ENCODE data around the gene PLK4.
A peak's percentile ranks its signal among the peaks of the same experiment; 100 is the strongest.

PLK4 gene

DNA sequence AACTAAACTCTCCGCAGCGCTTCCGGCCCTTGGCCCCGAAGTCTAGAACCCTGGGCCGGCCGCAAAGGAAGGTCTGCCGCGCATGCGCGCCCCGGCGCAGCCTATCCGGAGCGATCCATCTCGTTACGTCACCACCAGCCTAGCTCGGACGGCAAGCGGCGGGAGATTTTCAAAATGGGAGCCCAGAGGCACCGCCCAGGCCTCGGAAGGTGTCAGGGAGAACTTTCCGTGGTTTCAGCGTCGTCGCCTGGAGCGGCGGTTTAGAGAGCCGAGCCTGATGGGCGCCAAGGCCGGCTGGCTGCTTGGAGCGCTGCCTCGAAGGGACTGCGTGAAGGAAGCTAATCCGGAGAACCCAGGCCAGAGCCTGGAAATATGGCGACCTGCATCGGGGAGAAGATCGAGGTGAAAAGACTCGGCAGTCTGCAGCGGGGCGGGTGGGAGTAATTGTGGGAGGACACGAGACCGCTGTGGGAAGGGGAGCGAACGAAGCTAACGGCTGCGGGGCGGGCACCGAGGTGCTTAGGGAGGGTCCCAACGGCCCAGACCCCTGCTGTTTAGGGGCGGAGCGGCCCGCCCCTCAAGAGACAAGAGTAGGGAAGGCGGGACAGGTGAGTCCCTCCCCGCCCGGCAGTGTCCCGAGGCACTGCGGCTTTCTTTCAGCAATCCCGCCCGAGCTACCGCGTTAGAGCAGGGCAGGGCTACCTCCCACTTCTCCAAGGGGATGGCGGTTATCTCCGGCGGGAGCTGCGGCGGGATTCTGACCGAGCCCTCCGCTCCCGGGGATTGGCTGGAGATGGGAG lies at the start of gene PLK4:
Gene PLK4 (plus strand): TSS at position 131 of the 800 bp plus-strand sequence. CDS start 242 bp downstream, at position 373.
- peaks cover 6% of the 10 kb centered on the region for H3K4me1 Mint-ChIP-seq
- ATAC-seq (ENCODE audit: low read depth) (peak; percentile 95), DNase-seq (ENCODE audit: low spot score in 2 of 2) (peak; percentile 88 to 93)
- peaks cover 5% of the 10 kb centered on the region for H3K36me3 Mint-ChIP-seq
- no peaks in the 10 kb centered on the region for H3K27me3 Mint-ChIP-seq
- H3K27ac Mint-ChIP-seq: peak within 1 kb of the TSS; percentile 97
- no peaks in the 10 kb centered on the region for H3K9me3 Mint-ChIP-seq
- peak within 1 kb of the TSS; percentile 86 for H3K4me3 Mint-ChIP-seq

DNA sequence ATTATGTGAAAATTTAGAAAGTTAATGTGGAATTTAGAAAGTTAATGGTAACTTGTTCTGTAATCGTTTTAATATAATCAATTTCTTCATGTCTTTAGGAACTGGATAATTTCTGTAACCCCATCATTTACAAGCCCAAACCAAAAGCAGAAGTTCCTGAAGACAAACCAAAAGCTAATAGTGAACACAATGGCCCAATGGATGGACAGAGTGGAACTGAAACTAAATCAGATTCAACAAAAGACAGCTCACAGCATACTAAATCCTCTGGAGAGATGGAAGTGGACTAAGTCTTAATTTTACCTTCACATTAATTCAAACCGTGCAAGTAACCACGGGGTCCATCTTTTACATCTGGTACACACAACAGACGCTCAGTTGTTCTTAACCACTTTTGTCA lies 48.1 kb upstream of the PLK4 start:
- ATAC-seq (ENCODE audit: low read depth) (peak; percentile 98), DNase-seq (ENCODE audit: low spot score in 2 of 2) (no peak)
- Mint-ChIP-seq H3K4me1 (peaks cover 9% of the 10 kb centered on the region), H3K9me3 (no peaks in the 10 kb centered on the region), H3K27me3 (no peaks in the 10 kb centered on the region), H3K27ac (peak overlapping the region; percentile 7), H3K4me3 (peak overlapping the region; percentile 3), H3K36me3 (no peaks in the 10 kb centered on the region)

DNA sequence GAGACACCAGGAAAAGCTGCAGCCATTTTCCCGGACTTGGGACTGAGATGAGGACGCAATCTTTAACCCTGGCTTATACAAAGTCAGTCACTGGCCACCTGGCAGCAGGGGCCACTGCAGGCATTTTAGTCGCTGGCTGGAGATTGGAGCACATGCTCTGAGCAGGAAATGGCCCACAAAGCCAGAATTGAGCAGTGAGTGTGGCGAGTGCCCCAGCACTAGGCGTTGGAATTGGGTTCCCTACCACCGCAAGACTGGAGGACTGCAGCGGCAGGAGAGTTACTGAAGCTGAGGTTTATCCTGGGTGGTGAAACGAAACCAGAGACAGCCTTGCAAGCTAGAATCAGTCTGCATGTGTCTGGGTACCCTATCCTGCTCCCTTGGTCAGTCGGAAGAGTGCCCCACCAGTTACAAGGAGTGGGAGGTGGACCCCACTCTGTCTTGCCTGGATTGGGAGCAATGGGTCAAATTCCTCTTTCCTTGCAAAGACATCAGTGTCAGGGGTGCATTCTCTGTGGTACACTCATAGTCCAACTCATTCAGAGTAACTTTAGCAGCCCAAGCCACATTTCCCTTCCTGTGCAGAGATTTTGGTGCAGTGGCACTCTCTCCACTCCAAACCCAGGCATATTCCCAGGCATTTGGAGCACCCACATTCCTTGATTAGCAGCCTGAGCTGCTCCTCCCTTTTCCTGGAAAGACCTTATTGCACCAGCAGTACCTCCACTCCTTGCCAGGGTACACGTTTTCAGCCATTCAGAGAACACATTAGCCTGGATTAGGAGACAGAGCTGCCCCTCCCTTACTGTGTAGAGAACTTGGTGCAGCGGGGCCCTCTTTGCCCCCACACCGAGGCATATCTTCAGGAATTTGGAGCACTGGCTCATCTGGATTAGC lies 36.7 kb upstream of the PLK4 start:
- H3K9me3 Mint-ChIP-seq: peaks cover 17% of the 10 kb centered on the region
- no peak overlapping the region for H3K27ac Mint-ChIP-seq
- no peaks in the 10 kb centered on the region for H3K27me3 Mint-ChIP-seq
- no peaks in the 10 kb centered on the region for H3K4me1 Mint-ChIP-seq
- ATAC-seq (ENCODE audit: low read depth) (no peak), DNase-seq (ENCODE audit: low spot score in 2 of 2) (no peak)
- H3K4me3 Mint-ChIP-seq: no peak overlapping the region
- H3K36me3 Mint-ChIP-seq: peaks cover 38% of the 10 kb centered on the region

DNA sequence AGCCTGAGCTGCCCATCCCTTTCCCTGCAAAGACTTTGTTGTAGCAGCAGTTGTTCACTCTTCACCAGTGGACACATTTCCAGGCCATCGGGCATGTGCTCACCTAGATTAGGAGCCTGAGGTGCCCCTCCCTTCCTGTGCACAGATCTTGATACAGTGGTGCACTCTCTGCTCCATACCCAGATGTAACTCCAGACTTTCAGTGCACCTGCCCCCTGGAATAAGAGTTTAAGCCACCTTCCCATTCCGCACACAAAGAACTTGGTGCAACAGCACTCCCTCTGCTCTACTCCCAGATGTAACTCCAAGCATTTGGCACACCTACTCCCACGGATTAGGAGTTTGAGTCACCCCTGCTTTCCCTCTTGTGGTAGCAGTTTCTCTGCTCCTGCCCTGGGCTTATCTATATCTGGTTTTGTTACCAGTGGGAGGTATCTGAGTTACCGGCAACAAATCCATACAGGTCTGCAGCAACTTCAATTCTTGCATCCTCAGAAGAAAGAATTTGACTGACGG lies 36.0 kb upstream of the PLK4 start:
- Mint-ChIP-seq H3K9me3 (peaks cover 20% of the 10 kb centered on the region), H3K4me3 (no peak overlapping the region), H3K27ac (no peak overlapping the region), H3K27me3 (no peaks in the 10 kb centered on the region), H3K36me3 (peaks cover 42% of the 10 kb centered on the region), H3K4me1 (no peaks in the 10 kb centered on the region)
- no peak for ATAC-seq (ENCODE audit: low read depth)
- DNase-seq (ENCODE audit: low spot score in 2 of 2): no peak

DNA sequence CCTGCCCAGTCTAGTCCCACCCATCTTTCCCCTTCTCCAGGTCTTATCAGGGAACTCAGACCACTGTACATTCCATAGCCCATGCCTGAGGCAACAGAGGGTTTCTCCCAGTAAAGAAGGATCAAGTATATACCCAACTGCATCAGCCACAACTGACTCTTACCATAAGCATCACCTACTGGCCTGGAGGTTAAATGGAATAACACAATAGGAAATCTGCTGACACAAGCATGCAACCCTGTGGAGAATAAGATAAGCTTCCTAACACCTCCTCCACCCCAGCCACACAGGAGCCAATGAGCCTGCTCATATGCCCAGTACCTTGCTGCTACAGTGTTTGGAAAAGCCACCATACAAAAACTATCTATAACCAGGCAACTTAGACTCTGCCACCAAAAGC lies 34.6 kb upstream of the PLK4 start:
- no peak for ATAC-seq (ENCODE audit: low read depth)
- no peak overlapping the region for H3K27ac Mint-ChIP-seq
- no peaks in the 10 kb centered on the region for H3K27me3 Mint-ChIP-seq
- no peak overlapping the region for H3K4me3 Mint-ChIP-seq
- peaks cover 27% of the 10 kb centered on the region for H3K9me3 Mint-ChIP-seq
- no peaks in the 10 kb centered on the region for H3K4me1 Mint-ChIP-seq
- DNase-seq (ENCODE audit: low spot score in 2 of 2): no peak
- peaks cover 49% of the 10 kb centered on the region for H3K36me3 Mint-ChIP-seq

DNA sequence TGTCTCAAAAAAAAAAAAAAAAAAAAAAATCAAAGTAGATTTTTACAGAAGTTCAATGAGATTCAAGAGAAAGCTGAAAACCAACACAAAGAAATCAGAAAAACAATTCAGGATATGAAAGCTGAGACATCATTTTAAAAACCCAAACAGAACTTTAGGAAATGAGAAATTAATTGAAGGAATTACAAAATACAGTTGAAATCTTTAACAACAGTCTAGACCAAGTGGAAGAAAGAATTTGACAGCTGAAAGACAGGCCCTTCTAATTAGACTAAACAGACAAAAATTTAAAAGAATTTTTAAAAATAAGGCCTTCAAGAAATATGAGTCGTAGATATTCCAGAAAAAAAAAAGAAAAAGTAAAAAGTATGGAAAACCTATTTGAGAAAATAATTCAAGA lies 33.9 kb upstream of the PLK4 start:
- H3K36me3 Mint-ChIP-seq: peaks cover 56% of the 10 kb centered on the region
- H3K4me1 Mint-ChIP-seq: no peaks in the 10 kb centered on the region

DNA sequence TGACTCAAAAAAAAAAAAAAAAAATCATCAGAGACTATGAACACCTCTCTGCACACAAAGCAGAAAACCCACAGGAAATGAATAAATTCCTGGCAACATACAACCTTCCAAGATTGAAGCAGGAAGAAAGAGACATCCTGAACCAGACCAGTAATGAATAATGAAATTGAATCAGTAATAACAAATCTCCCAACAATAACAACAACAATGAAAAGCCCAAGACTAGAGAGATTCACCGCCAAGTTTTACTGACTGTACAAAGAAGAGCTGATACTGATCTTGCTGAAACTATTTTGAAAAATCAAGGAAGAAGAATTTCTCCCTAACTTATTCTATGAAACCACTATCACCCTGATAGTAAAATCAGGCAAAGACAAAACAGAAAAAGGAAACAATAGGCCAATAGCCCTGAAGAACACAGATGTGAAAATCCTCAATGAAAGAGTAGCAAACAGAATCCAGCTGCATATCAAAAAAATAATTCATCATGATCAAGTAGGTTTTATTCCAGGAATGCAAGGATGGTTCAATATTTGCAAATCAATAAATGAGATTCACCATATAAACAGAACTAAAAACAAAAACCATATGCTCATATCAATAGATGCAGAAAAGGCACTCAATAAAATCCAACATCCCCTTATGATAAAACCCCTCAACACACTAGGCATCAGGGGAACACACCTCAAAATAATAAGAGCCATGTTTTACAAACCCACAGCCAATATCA lies 31.0 kb upstream of the PLK4 start:
- no peak for ATAC-seq (ENCODE audit: low read depth)
- H3K4me3 Mint-ChIP-seq: no peak overlapping the region
- no peaks in the 10 kb centered on the region for H3K4me1 Mint-ChIP-seq
- peaks cover 54% of the 10 kb centered on the region for H3K36me3 Mint-ChIP-seq
- H3K27ac Mint-ChIP-seq: no peak overlapping the region
- DNase-seq (ENCODE audit: low spot score in 2 of 2): no peak
- peaks cover 37% of the 10 kb centered on the region for H3K9me3 Mint-ChIP-seq
- no peaks in the 10 kb centered on the region for H3K27me3 Mint-ChIP-seq

More for the DNA sequence above, 33.9 kb upstream of the PLK4 start:
- Mint-ChIP-seq H3K27ac (no peak overlapping the region), H3K9me3 (peaks cover 31% of the 10 kb centered on the region), H3K4me3 (no peak overlapping the region), H3K27me3 (no peaks in the 10 kb centered on the region)
- DNase-seq (ENCODE audit: low spot score in 2 of 2) (no peak), ATAC-seq (ENCODE audit: low read depth) (no peak)

DNA sequence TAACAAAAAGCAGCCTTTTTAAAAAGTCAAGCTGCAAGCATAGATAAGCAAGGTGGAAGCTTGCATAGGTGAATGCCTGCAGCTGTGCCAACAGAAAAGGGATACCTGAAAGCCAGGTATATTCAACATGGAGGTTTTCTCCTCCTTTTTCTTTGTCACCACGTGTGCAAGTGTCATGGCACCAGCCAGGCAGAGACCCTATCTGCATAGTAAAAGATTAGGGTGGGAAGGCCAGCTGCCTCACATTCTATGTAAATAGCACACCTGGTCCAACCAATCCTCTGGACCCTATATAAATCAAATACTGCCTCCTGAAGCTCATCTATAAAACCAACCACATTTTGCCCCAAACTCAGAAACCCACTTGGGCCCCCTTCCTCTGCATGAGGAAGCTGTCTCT lies 28.0 kb upstream of the PLK4 start:
- H3K36me3 Mint-ChIP-seq: peaks cover 43% of the 10 kb centered on the region
- H3K27me3 Mint-ChIP-seq: no peaks in the 10 kb centered on the region
- peaks cover 11% of the 10 kb centered on the region for H3K4me1 Mint-ChIP-seq
- DNase-seq (ENCODE audit: low spot score in 2 of 2): no peak
- ATAC-seq (ENCODE audit: low read depth): no peak
- peaks cover 30% of the 10 kb centered on the region for H3K9me3 Mint-ChIP-seq
- no peak overlapping the region for H3K4me3 Mint-ChIP-seq
- H3K27ac Mint-ChIP-seq: no peak overlapping the region

DNA sequence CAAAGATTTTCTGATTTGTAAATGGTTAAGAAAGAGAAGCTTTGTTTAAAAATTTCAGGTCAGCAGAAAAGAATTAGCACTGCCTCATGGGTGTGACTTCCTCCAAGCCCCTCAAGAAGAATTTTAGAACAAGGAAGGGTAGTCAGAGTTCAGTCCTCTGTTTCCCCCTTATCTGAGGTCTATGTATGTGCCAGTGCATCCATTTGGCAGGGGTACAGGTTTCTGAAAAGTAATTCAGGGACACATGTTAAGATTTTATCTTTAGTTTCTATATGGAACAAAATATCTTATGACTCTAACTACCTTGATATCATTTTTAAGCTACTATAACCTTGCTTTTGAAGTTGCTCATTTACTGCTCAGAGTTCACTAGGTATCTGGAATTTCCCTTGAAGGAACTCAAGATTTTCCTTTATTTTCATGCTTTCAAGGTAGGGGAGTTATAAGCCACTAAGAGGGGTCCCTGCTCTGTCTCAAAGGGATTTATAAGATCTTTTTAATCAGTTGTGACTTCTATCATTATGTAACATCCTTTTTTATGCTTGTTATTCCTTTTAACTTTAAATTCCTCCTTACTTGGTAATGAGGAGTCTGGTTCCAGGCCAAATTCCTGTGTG lies 24.4 kb upstream of the PLK4 start:
- peaks cover 36% of the 10 kb centered on the region for H3K36me3 Mint-ChIP-seq
- ATAC-seq (ENCODE audit: low read depth): no peak

DNA sequence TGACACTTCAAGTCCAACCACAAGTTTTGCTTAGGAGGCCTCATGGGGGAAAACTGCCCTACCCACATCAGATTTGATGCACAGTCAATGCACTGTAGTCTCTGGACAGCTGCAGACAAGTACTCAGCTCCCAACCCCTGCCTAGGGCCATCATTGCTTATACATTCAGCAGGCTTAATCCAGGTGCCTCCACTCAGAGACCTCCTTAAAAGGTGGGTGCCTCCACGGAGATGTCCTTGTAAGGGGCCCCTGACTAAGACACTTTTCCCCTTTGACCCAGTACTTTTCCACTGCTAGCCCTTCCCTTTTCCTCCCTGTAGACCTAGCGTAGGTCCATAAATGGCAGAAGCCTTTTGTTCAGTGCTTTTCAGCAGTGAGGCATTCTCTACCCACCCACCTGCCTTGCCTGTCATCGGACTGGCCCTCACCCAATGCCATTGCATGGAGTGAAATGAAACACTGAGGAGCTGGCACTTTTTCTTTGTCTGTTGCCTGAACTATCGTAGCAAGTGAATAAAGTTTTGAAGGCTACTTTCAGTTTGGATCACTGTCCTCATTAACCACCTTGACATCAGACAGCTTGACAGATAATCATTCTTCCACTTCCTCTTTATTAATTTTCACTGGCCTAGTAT lies 23.8 kb upstream of the PLK4 start:
- Mint-ChIP-seq H3K36me3 (peaks cover 33% of the 10 kb centered on the region), H3K4me3 (peak overlapping the region; percentile 80), H3K27ac (peak overlapping the region; percentile 75), H3K4me1 (peaks cover 15% of the 10 kb centered on the region), H3K27me3 (no peaks in the 10 kb centered on the region), H3K9me3 (peaks cover 19% of the 10 kb centered on the region)
- ATAC-seq (ENCODE audit: low read depth) (peak; percentile 42), DNase-seq (ENCODE audit: low spot score in 2 of 2) (no peak)

More for the DNA sequence above, 24.4 kb upstream of the PLK4 start:
- no peak overlapping the region for H3K27ac Mint-ChIP-seq
- peaks cover 15% of the 10 kb centered on the region for H3K4me1 Mint-ChIP-seq
- no peak for DNase-seq (ENCODE audit: low spot score in 2 of 2)
- no peak overlapping the region for H3K4me3 Mint-ChIP-seq
- no peaks in the 10 kb centered on the region for H3K27me3 Mint-ChIP-seq
- H3K9me3 Mint-ChIP-seq: peaks cover 24% of the 10 kb centered on the region

DNA sequence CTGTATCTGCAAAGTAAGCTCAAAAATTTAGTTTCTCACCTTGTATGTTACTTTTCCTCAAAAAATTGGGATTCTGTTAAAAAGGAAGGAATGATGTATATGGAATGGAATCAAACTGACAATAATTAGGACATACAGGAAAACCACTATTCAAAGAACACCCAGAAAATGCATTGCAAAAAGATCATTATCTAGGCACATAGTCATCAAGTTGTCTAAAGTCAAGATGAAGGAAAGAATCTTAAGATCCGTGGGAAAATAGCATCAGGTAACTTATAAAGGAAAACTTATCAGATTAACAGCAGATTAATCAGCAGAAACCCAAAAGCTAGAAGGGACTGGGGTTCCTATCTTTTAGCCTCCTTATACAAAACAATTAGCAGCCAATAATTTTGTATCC lies 23.1 kb upstream of the PLK4 start:
- H3K27me3 Mint-ChIP-seq: no peaks in the 10 kb centered on the region
- peaks cover 19% of the 10 kb centered on the region for H3K9me3 Mint-ChIP-seq
- no peak overlapping the region for H3K4me3 Mint-ChIP-seq
- H3K4me1 Mint-ChIP-seq: peaks cover 18% of the 10 kb centered on the region
- ATAC-seq (ENCODE audit: low read depth): no peak
- H3K36me3 Mint-ChIP-seq: peaks cover 34% of the 10 kb centered on the region
- peak overlapping the region; percentile 75 for H3K27ac Mint-ChIP-seq
- DNase-seq (ENCODE audit: low spot score in 2 of 2): no peak

DNA sequence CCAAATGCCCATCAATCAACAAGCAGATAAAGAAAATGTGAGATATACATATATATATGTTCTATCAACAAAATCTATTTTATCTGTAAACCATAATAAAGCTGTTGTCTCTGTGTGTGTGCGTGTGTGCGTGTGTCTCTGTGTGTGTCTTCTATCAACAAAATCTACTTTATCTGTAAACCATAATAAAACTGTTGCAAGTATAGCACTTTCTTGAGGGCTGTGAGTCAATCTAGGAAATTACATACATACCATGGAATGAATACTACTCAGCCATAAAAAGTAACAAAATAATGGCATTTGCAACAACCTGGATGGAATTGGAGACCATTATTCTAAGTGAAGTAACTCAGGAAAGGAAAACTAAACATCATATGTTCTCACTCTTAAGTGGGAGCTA lies 12.5 kb upstream of the PLK4 start:
- Mint-ChIP-seq H3K27ac (no peak overlapping the region), H3K9me3 (no peaks in the 10 kb centered on the region)

DNA sequence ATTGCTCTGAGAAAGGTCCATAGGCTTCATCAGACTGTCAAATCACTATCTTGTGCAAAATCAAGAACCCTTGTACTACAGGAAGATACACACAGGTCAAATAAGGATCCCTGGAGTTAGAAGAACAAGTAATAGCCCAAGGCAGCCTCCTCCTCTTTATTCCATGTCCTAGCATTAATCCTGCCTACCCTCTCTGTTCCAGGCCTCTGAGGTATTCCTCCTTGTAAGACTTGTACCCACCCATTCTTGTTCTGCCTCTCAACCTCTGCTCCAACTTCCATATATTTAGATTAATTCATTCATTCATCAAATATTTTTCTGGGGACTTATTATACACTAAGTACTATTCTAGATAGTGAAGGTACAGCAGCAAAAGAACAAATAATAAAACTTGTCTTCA lies 10.4 kb upstream of the PLK4 start:
- Mint-ChIP-seq H3K27me3 (no peaks in the 10 kb centered on the region), H3K36me3 (peaks cover under 1% of the 10 kb centered on the region), H3K9me3 (peaks cover 2% of the 10 kb centered on the region), H3K27ac (no peak overlapping the region), H3K4me3 (no peak overlapping the region), H3K4me1 (no peaks in the 10 kb centered on the region)
- DNase-seq (ENCODE audit: low spot score in 2 of 2) (no peak), ATAC-seq (ENCODE audit: low read depth) (no peak)

More for the DNA sequence above, 12.5 kb upstream of the PLK4 start:
- no peak for ATAC-seq (ENCODE audit: low read depth)
- DNase-seq (ENCODE audit: low spot score in 2 of 2): no peak
- Mint-ChIP-seq H3K36me3 (no peaks in the 10 kb centered on the region), H3K4me3 (no peak overlapping the region), H3K27me3 (no peaks in the 10 kb centered on the region), H3K4me1 (no peaks in the 10 kb centered on the region)
